Aorta (tissue), 5 donors: Measurements from ENCODE around the gene GREB1. TPM values are rescaled to one million over a fixed set of nuclear protein-coding genes. Genes with fewer than 3 reads are reported as not detected.

ENCODE experiments used
- ATAC-seq: fragments of 200-7000 bp; cut with Tn5 transposase; one replicate; pipeline ENCODE4 v1.9.1; 2022; ENCODE audit warnings: moderate library complexity; ENCODE audit not compliant: low FRiP score
- DNase-seq, 2 donors: peaks; one replicate each; pipeline ENCODE4 v3.0.0-alpha.2; 2020
- H3K27ac ChIP-seq, 2 donors: one replicate each; pipeline ENCODE4 v1.5.1; 2013; ENCODE audit warnings: low read length in 2 of 2, mild to moderate bottlenecking in 2 of 2, moderate library complexity in 2 of 2, control low read depth in 1 of 2, inconsistent platforms in 1 of 2, low read depth in 1 of 2
- H3K27me3 ChIP-seq, 2 donors: one replicate each; pipeline ENCODE4 v1.6.1; 2013; ENCODE audit warnings: control low read depth in 1 of 2, low read length in 1 of 2, mild to moderate bottlenecking in 1 of 2, moderate library complexity in 1 of 2; ENCODE audit not compliant: insufficient read depth in 2 of 2, control insufficient read depth in 1 of 2
- H3K36me3 ChIP-seq, 2 donors: one replicate each; pipeline ENCODE4 v1.6.1; 2013; ENCODE audit warnings: control low read depth in 1 of 2, low read length in 1 of 2, mild to moderate bottlenecking in 1 of 2; ENCODE audit not compliant: insufficient read depth in 2 of 2, control insufficient read depth in 1 of 2
- H3K4me1 ChIP-seq, 2 donors: one replicate each; pipeline ENCODE4 v1.6.1; 2013; ENCODE audit warnings: low read length in 2 of 2, control low read depth in 1 of 2, mild to moderate bottlenecking in 1 of 2, moderate library complexity in 1 of 2; ENCODE audit not compliant: insufficient read depth in 2 of 2, control insufficient read depth in 1 of 2
- H3K4me3 ChIP-seq, 2 donors: one replicate each; pipeline ENCODE4 v1.5.1; 2013; ENCODE audit warnings: low read length in 2 of 2, control low read depth in 1 of 2, mild to moderate bottlenecking in 1 of 2
- H3K9me3 ChIP-seq: one replicate; pipeline ENCODE4 v1.6.1; 2013; ENCODE audit warnings: mild to moderate bottlenecking, low read length; ENCODE audit not compliant: control insufficient read depth
- WGBS, 2 donors: extraction: QIAGEN DNeasy Blood & Tissue Kit; methylation state at CpG; one replicate each; pipeline ENCODE4 v1.1.7; 2013; 5-methylcytosine and 5-hydroxymethylcytosine counted together
- intact Hi-C, 2 donors: fragments of 100-400 bp; cut with DNase I; formaldehyde crosslinking; loops; one replicate each; pipeline versions ENCODE4 v1.14.2 to v1.15.0; 2022
- long read RNA-seq, 2 donors: library from polyadenylated mRNA; unstranded; transcript quantifications; one replicate each; pipeline ENCODE4 v2.0.0, GENCODE V29; 2020 to 2021
- polyA plus RNA-seq, 2 donors: library from polyadenylated mRNA; stranded (reverse); fragments of 200-250 nt; gene quantifications; one replicate each; pipeline ENCODE4 v1.2.3, GENCODE V29; 2013
- total RNA-seq, 2 donors: library from RNA; stranded (reverse); fragmentation: NEBNext Ultra II Directional; extraction: Animal tissue kit (Norgen Biotek cat#: 25700); gene quantifications; one replicate each; pipeline ENCODE4 v1.2.1, GENCODE V29; 2021
- donor health status: healthy with polysubstance abuse.
- donor health status: Bipolar disorder and iron deficiency.
- donor health status: DM: no; HTN: no; CAD: no.
- donor health status: DM: no; HTN: no; CAD: no.
- donor health status: DM: yes; HTN: yes; CAD: no.

GREB1 gene
- 1 to 10 TPM; 7.2 to 8.6 TPM for total RNA-seq
- polyA plus RNA-seq, result under 1 TPM in 1 of 2 donors, not detected in 1; 0.13 TPM
- long read RNA-seq, donor 1, partial matches to known transcripts, result 0 of 3 reads
- long read RNA-seq, donor 1, other reads (novel, unspliced or antisense), result 3 of 3 reads
- long read RNA-seq, donor 2, result 0 reads

DNA sequence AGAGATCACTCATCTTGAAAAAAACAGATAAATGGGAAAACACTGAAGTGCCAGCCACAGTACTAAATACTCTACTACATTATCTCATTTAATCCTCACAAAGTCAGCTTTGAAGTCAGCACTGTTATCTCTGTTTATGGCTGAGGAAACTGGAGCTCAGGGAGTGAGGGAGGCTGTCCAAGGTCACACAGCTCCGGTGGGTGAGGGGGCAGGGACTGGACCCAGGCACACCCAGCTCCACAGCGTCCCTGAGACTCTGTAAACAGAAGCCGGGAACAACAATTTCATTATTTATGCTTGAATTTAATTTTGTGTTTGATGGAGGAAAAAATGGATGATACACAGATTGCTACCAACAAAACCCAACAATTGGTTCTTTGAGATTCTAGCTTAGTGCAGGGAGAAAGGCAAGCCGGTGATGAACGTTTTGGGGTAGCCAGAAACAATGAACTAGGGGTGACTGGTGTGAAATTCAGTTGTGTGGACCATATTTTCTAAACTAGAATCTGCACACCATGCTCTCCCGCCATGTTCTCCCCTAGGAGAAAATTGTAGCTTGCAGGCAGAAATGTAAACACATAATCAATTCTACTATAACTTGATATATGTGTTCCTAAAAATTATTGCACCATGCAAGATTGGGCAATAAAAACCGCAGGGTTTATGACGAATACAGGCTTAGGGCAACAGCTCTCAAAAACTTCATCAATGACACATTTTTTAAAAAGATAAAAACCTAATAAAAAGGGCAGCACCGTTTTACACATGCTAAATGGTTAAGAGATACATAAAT, at the start of gene GREB1:
TSS of gene GREB1 (plus strand) at position 768 of the 793 bp plus-strand sequence. CDS start 22,570 bp downstream, outside the sequence.
- no peaks in the 10 kb centered on the region for H3K4me1 ChIP-seq
- ATAC-seq (no peak), DNase-seq (no peak)
- no peaks in the 10 kb centered on the region for H3K36me3 ChIP-seq
- intact Hi-C loops, result no loop called here
- H3K4me3 ChIP-seq, result no peak within 1 kb of the TSS
- no peaks in the 10 kb centered on the region for H3K9me3 ChIP-seq
- 65 to 68% methylated on average over 9 of the region's 9 CpGs for WGBS, 2 donors
- H3K27ac ChIP-seq, result no peak within 1 kb of the TSS
- H3K27me3 ChIP-seq, result no peaks in the 10 kb centered on the region

DNA sequence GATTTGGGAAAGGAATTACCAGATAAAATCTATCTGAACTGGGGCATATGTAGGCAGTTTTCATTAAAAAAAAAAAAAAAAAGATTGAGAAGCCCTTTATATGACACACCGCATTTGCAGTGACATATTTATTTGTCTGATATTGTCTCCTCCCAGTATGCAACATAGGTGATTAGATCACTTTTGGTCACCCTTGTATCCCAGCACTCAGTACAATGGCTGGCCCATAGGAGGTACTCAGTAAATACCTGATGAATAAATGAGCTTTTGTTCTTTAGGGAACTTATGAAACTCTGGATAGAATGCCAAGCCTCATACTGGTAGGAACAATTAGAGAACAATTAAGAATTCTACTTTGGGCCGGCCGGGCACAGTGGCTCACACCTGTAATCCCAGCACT, 45.0 kb upstream of the GREB1 start:
- intact Hi-C loops, result no loop called here
- H3K9me3 ChIP-seq, result no peaks in the 10 kb centered on the region
- DNase-seq, result no peak
- H3K4me1 ChIP-seq, result no peaks in the 10 kb centered on the region
- no peak overlapping the region for H3K27ac ChIP-seq
- no peaks in the 10 kb centered on the region for H3K27me3 ChIP-seq
- no peak for ATAC-seq
- WGBS, 2 donors, result 65 to 77% methylated on average over 3 of the region's 3 CpGs
- H3K36me3 ChIP-seq, result no peaks in the 10 kb centered on the region
- no peak overlapping the region for H3K4me3 ChIP-seq

- H3K4me3 ChIP-seq, result no peak overlapping the region
Measured at GRCh38 chr2:11490194-11490593, 43.7 kb upstream of the GREB1 start.

DNA sequence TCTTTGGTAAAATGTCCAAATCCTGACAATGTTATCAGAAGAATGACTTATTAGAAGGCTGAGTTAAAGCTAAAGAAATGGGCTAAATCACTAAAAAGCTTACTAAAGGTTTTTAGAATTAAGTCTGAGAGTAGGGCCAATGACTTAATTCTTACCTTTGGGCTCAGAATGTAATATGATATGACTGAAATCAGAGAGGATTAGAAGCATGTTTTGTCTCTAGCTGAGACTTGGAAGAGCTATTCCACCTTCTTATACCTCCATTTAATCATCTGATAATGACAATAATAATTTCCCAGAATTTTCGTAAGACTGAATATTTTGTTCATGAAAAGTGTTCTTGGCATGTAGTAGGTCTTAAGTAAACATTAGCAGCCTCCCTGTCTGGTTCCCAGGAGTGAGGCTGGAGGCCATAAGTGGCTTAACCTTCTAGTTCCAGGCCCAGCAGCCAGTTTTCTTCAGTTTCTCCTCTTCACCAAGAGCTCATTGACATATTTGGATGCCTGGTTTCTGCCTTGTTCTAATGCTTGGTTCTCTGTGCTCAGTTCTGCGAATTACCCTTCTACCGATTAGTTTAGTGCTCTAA, 42.4 kb upstream of the GREB1 start:
- no peak for DNase-seq
- Histone ChIP-seq H3K36me3 (no peaks in the 10 kb centered on the region), H3K9me3 (no peaks in the 10 kb centered on the region), H3K27me3 (no peaks in the 10 kb centered on the region), H3K4me3 (no peak overlapping the region), H3K4me1 (no peaks in the 10 kb centered on the region), H3K27ac (no peak overlapping the region)
- no peak for ATAC-seq
- intact Hi-C loops, result no loop called here
- 65% methylated on average over 3 of the region's 3 CpGs for WGBS, 2 donors

More at GRCh38 chr2:11490194-11490593, 43.7 kb upstream of the GREB1 start:
- Histone ChIP-seq H3K9me3 (no peaks in the 10 kb centered on the region), H3K36me3 (no peaks in the 10 kb centered on the region), H3K27ac (no peak overlapping the region), H3K27me3 (no peaks in the 10 kb centered on the region), H3K4me1 (no peaks in the 10 kb centered on the region)
- DNase-seq, result no peak
- 94 to 95% methylated on average over 5 of the region's 5 CpGs for WGBS, 2 donors
- intact Hi-C loops, result no loop called here
- no peak for ATAC-seq

- WGBS, 2 donors, result 71 to 76% methylated on average over 3 of the region's 3 CpGs
- no peak overlapping the region for H3K4me3 ChIP-seq
- H3K36me3 ChIP-seq, result no peaks in the 10 kb centered on the region
- no peak for DNase-seq
- H3K27ac ChIP-seq, result no peak overlapping the region
- no peak for ATAC-seq
- no peaks in the 10 kb centered on the region for H3K27me3 ChIP-seq
- intact Hi-C loops, result no loop called here
- no peaks in the 10 kb centered on the region for H3K4me1 ChIP-seq
- no peaks in the 10 kb centered on the region for H3K9me3 ChIP-seq
Measured at GRCh38 chr2:11492244-11492643, 41.6 kb upstream of the GREB1 start.

DNA sequence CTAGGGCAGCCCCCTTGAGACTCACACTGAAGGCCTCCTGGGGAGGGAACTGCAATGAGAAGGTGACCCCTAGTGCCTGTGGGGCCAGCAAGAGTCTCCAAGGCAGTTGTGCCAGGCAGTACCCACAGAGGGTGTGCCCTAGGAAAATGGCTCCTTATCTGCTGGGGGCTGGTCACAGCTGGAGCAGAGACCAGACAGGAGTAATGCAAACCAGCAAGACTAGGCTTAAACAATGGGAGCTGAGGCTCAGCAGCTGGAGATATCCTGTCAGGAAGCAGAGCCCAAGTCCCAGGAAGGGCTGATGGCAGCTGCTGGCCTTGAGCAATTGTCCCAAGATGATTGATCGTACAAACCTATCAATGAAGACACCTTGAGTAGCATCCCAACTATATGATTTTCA, 41.1 kb upstream of the GREB1 start:
- no peaks in the 10 kb centered on the region for H3K27me3 ChIP-seq
- no peaks in the 10 kb centered on the region for H3K9me3 ChIP-seq
- H3K27ac ChIP-seq, result no peak overlapping the region
- no peaks in the 10 kb centered on the region for H3K4me1 ChIP-seq
- ATAC-seq (no peak), DNase-seq (no peak)
- intact Hi-C loops, result no loop called here
- 100% methylated on average over 1 of the region's 1 CpG for WGBS, 2 donors
- H3K36me3 ChIP-seq, result no peaks in the 10 kb centered on the region
- no peak overlapping the region for H3K4me3 ChIP-seq

- ATAC-seq (no peak), DNase-seq (no peak)
- intact Hi-C loops, result no loop called here
- H3K4me1 ChIP-seq, result no peaks in the 10 kb centered on the region
- H3K36me3 ChIP-seq, result no peaks in the 10 kb centered on the region
- H3K9me3 ChIP-seq, result no peaks in the 10 kb centered on the region
- no peak overlapping the region for H3K4me3 ChIP-seq
- H3K27me3 ChIP-seq, result no peaks in the 10 kb centered on the region
- H3K27ac ChIP-seq, result no peak overlapping the region
- 93 to 96% methylated on average over 6 of the region's 6 CpGs for WGBS, 2 donors
Measured at GRCh38 chr2:11493282-11493681, 40.6 kb upstream of the GREB1 start.

DNA sequence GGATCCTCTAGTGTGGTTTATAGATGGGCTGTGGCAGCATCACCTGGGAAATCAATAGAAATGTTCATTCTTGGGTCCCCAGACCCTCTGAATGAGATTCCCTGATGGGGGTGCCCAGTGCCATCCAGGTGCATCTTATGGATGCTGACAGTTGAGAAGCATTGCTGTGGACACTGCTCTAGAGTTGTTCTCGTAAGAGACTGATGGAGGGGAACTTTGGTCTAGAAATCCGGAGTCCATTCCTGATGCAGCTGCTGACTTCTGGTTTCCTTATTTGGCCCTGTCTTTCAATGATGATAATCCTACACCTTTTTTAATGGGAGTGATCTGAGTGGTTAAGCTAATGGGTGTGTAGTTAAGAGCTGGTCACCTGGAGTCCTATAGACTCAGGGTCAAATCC, 39.5 kb upstream of the GREB1 start:
- ATAC-seq, result no peak
- 92 to 96% methylated on average over 2 of the region's 2 CpGs for WGBS, 2 donors

More for the DNA sequence above, 39.5 kb upstream of the GREB1 start:
- no peaks in the 10 kb centered on the region for H3K9me3 ChIP-seq
- no peak overlapping the region for H3K4me3 ChIP-seq
- no peak for DNase-seq
- no peaks in the 10 kb centered on the region for H3K4me1 ChIP-seq
- H3K27ac ChIP-seq, result no peak overlapping the region
- intact Hi-C loops, result no loop called here
- no peaks in the 10 kb centered on the region for H3K36me3 ChIP-seq
- H3K27me3 ChIP-seq, result no peaks in the 10 kb centered on the region
